DND-41 (cell line): ENCODE data around the gene NDRG4.

Experiments
- EZH2 ChIP-seq: IDR thresholded peaks from 3 replicates; pipeline ENCODE4 v1.6.1; 2012; ENCODE audit warnings: borderline replicate concordance, low read depth, mild to moderate bottlenecking, moderate library complexity, low read length, inconsistent platforms; ENCODE audit not compliant: severe bottlenecking
- TF ChIP-seq, protein P1 (sequence below): IDR thresholded peaks from 2 replicates; pipeline ENCODE4 v1.5.1; 2012; ENCODE audit warnings: borderline replicate concordance, low read length, moderate library complexity, mild to moderate bottlenecking; ENCODE audit not compliant: poor library complexity, severe bottlenecking; ENCODE audit errors: extremely low read depth

DNA sequence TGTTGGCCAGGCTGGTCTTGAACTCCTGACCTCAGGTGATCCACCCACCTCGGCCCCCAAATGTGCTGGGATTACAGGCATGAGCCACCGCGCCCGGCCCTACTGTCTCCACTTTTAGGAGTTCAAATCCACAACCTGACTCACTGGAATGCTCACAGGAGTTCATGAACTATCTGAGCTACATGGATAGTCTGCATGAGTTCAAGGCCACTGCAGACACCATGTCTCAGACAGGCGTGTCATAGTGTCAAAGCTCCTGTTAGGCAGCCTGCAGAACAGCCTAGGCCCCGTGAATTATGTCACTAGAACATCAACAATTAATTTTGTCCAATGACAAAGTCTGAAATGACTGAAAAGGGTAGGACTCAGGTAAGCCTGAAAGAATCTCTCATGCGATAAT is 38.3 kb upstream of the NDRG4 start:
- no peak for TF ChIP-seq EZH2
- TF ChIP-seq, protein P1, sequence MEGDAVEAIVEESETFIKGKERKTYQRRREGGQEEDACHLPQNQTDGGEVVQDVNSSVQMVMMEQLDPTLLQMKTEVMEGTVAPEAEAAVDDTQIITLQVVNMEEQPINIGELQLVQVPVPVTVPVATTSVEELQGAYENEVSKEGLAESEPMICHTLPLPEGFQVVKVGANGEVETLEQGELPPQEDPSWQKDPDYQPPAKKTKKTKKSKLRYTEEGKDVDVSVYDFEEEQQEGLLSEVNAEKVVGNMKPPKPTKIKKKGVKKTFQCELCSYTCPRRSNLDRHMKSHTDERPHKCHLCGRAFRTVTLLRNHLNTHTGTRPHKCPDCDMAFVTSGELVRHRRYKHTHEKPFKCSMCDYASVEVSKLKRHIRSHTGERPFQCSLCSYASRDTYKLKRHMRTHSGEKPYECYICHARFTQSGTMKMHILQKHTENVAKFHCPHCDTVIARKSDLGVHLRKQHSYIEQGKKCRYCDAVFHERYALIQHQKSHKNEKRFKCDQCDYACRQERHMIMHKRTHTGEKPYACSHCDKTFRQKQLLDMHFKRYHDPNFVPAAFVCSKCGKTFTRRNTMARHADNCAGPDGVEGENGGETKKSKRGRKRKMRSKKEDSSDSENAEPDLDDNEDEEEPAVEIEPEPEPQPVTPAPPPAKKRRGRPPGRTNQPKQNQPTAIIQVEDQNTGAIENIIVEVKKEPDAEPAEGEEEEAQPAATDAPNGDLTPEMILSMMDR: no peak
